OCI-M2 (cell line): ENCODE data around the gene CEP104.

Experiments
- DNase-seq: peaks from one replicate; lab custom pipeline; 2025; ENCODE audit not compliant: unreplicated experiment; lab: John Stamatoyannopoulos, UW

The CEP104 gene

GRCh38 chr1:3767328-3767925 lies 89.6 kb downstream of the CEP104 start:
- DNase-seq: no peak

- DNase-seq: no peak
Observed at GRCh38 chr1:3763351-3764125, 93.5 kb downstream of the CEP104 start.

GRCh38 chr1:3762873-3763228 lies 94.2 kb downstream of the CEP104 start:
- no peak for DNase-seq

GRCh38 chr1:3762151-3762872 lies 94.7 kb downstream of the CEP104 start:
- DNase-seq: no peak
